ENCODE results near the gene SLC6A6. TPM values are rescaled to one million over a fixed set of nuclear protein-coding genes. Genes with fewer than 3 reads are reported as not detected.

The SLC6A6 gene
- total and polyA plus RNA-seq, 2 experiments from 2014 or later, result 27.5 to 150 TPM

DNA sequence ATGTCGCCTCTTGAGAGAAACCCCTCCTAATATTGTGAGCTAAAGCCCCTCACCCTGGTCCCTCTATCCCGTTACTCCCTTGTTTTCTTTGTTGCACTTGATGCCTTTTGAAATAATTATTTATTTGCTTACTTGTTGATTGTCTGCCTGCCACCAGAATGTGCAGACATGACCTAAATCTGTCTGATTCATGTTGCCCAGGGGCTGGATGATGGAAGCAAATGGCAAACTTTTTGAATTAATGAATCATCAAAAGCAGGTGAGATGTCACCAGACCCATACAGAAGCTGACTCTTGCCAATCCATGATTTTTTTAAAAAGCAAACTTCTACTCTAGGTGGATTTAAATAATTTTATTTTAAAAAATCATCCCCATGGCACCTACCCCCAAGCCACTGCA is 88.4 kb downstream of the SLC6A6 start:
- no peak overlapping the region for H3K4me3 Mint-ChIP-seq
- TF ChIP-seq, protein P1, sequence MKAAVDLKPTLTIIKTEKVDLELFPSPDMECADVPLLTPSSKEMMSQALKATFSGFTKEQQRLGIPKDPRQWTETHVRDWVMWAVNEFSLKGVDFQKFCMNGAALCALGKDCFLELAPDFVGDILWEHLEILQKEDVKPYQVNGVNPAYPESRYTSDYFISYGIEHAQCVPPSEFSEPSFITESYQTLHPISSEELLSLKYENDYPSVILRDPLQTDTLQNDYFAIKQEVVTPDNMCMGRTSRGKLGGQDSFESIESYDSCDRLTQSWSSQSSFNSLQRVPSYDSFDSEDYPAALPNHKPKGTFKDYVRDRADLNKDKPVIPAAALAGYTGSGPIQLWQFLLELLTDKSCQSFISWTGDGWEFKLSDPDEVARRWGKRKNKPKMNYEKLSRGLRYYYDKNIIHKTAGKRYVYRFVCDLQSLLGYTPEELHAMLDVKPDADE (IDR thresholded peaks at IDR 0.05), result no peak
- TF ChIP-seq POLR2AphosphoS5 (IDR thresholded peaks at IDR 0.05; ENCODE audit: low read depth) (no peak), EZH2phosphoT487 (IDR thresholded peaks at IDR 0.05; ENCODE audit: unreplicated experiment) (no peak), NANOG (IDR thresholded peaks at IDR 0.05; ENCODE audit: borderline replicate concordance) (no peak), ZNF114 (CRISPR knock-in tag; IDR thresholded peaks at IDR 0.05) (no peak), STAT1 (IDR thresholded peaks at IDR 0.05; ENCODE audit: unreplicated experiment) (no peak), JUNB (IDR thresholded peaks at IDR 0.05; ENCODE audit: unreplicated experiment) (no peak), EZH2 (IDR thresholded peaks at IDR 0.05; ENCODE audit: low read depth, unreplicated experiment) (no peak), CREB1 (CRISPR knock-in tag; IDR thresholded peaks at IDR 0.05; ENCODE audit: low read depth) (no peak), ZNF331 (CRISPR knock-in tag; IDR thresholded peaks at IDR 0.05; ENCODE audit: low read depth) (no peak)
- TF ChIP-seq, protein P2, sequence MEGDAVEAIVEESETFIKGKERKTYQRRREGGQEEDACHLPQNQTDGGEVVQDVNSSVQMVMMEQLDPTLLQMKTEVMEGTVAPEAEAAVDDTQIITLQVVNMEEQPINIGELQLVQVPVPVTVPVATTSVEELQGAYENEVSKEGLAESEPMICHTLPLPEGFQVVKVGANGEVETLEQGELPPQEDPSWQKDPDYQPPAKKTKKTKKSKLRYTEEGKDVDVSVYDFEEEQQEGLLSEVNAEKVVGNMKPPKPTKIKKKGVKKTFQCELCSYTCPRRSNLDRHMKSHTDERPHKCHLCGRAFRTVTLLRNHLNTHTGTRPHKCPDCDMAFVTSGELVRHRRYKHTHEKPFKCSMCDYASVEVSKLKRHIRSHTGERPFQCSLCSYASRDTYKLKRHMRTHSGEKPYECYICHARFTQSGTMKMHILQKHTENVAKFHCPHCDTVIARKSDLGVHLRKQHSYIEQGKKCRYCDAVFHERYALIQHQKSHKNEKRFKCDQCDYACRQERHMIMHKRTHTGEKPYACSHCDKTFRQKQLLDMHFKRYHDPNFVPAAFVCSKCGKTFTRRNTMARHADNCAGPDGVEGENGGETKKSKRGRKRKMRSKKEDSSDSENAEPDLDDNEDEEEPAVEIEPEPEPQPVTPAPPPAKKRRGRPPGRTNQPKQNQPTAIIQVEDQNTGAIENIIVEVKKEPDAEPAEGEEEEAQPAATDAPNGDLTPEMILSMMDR (conservative IDR thresholded peaks at IDR 0.05; ENCODE audit: low read depth in 2 of 2), result no peak
- TF ChIP-seq, protein P3, sequence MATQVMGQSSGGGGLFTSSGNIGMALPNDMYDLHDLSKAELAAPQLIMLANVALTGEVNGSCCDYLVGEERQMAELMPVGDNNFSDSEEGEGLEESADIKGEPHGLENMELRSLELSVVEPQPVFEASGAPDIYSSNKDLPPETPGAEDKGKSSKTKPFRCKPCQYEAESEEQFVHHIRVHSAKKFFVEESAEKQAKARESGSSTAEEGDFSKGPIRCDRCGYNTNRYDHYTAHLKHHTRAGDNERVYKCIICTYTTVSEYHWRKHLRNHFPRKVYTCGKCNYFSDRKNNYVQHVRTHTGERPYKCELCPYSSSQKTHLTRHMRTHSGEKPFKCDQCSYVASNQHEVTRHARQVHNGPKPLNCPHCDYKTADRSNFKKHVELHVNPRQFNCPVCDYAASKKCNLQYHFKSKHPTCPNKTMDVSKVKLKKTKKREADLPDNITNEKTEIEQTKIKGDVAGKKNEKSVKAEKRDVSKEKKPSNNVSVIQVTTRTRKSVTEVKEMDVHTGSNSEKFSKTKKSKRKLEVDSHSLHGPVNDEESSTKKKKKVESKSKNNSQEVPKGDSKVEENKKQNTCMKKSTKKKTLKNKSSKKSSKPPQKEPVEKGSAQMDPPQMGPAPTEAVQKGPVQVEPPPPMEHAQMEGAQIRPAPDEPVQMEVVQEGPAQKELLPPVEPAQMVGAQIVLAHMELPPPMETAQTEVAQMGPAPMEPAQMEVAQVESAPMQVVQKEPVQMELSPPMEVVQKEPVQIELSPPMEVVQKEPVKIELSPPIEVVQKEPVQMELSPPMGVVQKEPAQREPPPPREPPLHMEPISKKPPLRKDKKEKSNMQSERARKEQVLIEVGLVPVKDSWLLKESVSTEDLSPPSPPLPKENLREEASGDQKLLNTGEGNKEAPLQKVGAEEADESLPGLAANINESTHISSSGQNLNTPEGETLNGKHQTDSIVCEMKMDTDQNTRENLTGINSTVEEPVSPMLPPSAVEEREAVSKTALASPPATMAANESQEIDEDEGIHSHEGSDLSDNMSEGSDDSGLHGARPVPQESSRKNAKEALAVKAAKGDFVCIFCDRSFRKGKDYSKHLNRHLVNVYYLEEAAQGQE (IDR thresholded peaks at IDR 0.05; ENCODE audit: unreplicated experiment), result no peak
- Histone ChIP-seq H3K27ac (ENCODE audit: low read depth) (no peak overlapping the region), H4K20me1 (replicated peaks; ENCODE audit: insufficient read depth) (0 out of 2 replicates have a peak, but pooled peaks cover 3% of the 10 kb centered on the region), H2AFZ (no peak overlapping the region), H3K9me2 (ENCODE audit: insufficient read depth) (no peaks in the 10 kb centered on the region), H3K27me3 (ENCODE audit: insufficient read depth) (no peaks in the 10 kb centered on the region), H3K4me2 (no peak overlapping the region), H3K79me2 (replicated peaks; ENCODE audit: insufficient read depth) (no peaks in the 10 kb centered on the region), H3K4me1 (ENCODE audit: insufficient read depth) (no peaks in the 10 kb centered on the region), H3F3A (replicated peaks; ENCODE audit: low read depth) (no peaks in the 10 kb centered on the region), H3K4me3 (no peak overlapping the region), H3K36me3 (ENCODE audit: insufficient read depth) (0 out of 2 replicates have a peak, but pooled peaks cover 6% of the 10 kb centered on the region)
- no peaks in the 10 kb centered on the region for H3K4me1 Mint-ChIP-seq
- H3K9me3 Mint-ChIP-seq, result no peaks in the 10 kb centered on the region; the same call in 2 of the 3 replicates
- ATAC-seq (no peak), DNase-seq (ENCODE audit: low spot score) (no peak)
- no peak overlapping the region for H3K27ac Mint-ChIP-seq
- H3K27me3 Mint-ChIP-seq (ENCODE audit: insufficient read depth, low read depth, poor library complexity), result peaks cover 12% of the 10 kb centered on the region
- H3K36me3 Mint-ChIP-seq (ENCODE audit: low read depth), result peaks cover 7% of the 10 kb centered on the region; the same call in 2 of the 3 replicates

All from GM23338 (cell line).